GM21381 (cell line): ENCODE results near the gene BRAF.
"Not testable (repeated sequence)": the region's sequence is repeated elsewhere in the genome, so short reads cannot be mapped to it uniquely, and the experiment has no call there.

Experiments
- ATAC-seq: cut with Tn5 transposase; IDR thresholded peaks from one replicate; pipeline ENCODE4 v1.9.1; 2021; ENCODE audit warnings: mild to moderate bottlenecking, moderate library complexity; ENCODE audit not compliant: unreplicated experiment

BRAF gene

GRCh38 chr7:140920745-140921144, 4.0 kb downstream of the BRAF start:
- no peak for ATAC-seq

DNA sequence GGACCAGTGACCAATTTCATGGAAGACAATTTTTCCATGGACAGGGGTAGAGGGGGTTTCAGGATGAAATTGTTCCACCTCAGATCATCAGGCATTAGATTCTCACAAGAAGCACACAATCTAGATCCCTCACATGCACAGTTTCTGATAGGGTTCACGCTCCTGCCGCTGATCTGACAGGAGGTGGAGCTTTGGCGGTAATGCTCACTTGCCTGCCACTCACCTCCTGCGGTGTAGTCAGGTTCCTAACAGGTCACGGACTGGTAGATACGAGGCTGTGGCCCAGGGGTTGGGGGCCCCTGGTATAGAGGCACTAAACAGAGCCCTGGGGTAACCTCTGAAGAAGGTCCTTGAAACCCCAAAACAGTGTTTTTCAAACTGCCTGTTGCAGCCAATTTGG, 6.5 kb downstream of the BRAF start:
- ATAC-seq = no peak

GRCh38 chr7:140917258-140917657, 7.5 kb downstream of the BRAF start:
- ATAC-seq = no peak

- ATAC-seq = no peak
Observed at GRCh38 chr7:140915935-140916555, 8.7 kb downstream of the BRAF start.

- ATAC-seq = no peak
Observed at GRCh38 chr7:140914083-140914482, 10.6 kb downstream of the BRAF start.

- not testable (repeated sequence) for ATAC-seq
Observed at GRCh38 chr7:140913596-140913928, 11.2 kb downstream of the BRAF start.

DNA sequence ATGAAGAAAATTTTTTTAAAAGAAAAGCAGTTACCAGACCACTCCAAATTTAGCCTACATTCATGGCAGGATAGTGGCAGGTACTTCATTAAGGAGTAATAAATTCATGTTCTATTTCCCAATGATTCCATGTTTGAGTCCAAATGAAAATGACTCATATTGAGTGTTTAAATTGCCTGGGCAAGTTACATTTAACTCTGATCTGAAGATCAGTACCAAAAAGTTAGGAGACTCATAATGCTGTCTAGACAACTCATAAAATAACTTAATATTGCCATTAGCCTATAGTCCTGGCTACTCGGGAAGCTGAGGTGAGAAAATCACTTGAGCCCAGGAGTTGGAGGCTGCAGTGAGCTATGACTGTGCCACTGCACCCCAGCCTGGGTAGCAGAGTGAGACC, 13.0 kb downstream of the BRAF start:
- ATAC-seq = no peak

DNA sequence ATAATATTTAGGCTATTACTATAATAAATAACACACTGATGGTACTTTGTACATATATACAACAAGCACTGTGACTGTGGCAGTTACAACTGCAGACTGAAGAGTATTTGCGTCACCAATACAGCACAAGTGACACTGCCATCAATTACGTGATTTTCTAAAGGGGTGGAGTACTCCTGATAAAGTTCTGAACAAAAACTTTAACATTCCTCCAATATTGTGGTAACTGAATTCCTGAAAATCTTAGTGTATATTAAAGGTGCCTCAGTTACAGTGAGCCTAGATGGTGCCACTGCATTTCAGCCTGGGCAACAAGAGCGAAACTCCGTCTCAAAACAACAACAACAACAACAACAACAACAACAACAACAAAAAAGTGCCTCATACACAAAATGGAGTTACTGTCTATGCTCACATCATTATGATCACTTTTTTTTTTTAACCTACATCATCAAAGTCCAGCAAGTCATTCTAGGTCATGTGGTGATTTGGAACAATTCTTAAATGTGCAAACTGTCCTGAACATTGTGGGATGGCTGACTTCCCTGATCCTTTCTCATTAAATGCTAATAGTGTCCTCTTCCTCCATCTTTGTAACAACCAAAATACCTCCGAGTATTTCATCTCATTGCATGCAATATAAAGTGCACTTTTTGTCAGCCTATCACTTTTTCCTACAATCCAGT, 15.1 kb downstream of the BRAF start:
- ATAC-seq = no peak

DNA sequence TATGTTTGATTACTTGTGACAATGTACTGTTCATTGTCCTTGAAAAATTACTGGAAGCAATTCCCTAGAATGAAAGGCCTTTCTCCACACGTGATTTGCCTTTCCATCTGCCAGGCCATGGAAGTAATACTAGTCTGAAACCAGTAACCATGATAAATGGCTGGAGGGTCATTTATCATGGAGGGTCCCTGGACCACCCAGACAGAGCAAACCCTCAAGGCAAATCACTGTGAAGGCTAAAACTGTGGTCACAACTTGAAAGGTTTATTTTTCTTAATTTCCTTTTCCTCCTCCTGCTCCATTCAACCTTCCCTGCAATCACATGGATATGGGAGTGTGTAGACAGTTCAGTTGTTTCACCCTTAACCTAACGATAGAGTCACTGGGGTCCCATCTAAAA, 16.4 kb downstream of the BRAF start:
- ATAC-seq = no peak

GRCh38 chr7:140903741-140904480, 20.8 kb downstream of the BRAF start:
- no peak for ATAC-seq

GRCh38 chr7:140902303-140902953, 22.3 kb downstream of the BRAF start:
- peak; percentile 70 for ATAC-seq

DNA sequence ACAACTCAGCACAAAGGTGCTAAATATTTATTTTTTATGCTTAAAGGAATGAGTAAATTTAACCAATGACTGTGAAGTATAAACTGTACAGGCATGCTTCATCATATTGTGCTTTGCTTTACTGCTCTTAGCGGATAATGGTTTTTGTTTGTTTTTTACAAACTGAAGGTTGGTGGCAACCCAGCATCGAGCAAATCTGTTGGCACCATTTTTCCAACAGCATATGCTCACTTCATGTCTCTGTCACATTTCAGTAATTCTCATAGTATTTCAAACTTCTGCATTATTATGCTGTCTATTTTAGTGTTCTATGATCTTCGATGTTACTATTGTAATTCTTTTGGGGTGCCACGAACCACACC, 22.8 kb downstream of the BRAF start:
- no peak for ATAC-seq

DNA sequence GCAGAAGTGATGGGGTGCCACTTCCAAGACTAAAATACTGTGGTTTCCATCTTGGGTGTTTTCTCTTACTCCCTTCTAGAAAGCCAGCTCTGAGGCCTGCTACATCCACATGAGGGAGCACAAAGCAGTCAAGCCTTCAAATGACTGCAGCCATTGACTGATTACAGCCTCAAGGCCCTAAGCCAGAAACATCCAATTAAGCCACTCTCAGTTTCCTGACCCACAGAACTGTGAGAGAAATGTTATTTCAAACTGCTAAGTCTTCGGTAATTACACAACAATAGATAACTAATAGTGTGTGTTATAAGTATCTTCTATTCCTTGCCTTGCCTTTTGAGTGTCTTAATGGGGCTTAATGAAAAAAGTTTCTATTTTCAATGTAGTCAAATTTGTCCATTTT, 24.8 kb downstream of the BRAF start:
- no peak for ATAC-seq

- ATAC-seq = no peak
Observed at GRCh38 chr7:140898786-140899536, 25.8 kb downstream of the BRAF start.

- ATAC-seq = no peak
Observed at GRCh38 chr7:140896996-140897395, 27.7 kb downstream of the BRAF start.

DNA sequence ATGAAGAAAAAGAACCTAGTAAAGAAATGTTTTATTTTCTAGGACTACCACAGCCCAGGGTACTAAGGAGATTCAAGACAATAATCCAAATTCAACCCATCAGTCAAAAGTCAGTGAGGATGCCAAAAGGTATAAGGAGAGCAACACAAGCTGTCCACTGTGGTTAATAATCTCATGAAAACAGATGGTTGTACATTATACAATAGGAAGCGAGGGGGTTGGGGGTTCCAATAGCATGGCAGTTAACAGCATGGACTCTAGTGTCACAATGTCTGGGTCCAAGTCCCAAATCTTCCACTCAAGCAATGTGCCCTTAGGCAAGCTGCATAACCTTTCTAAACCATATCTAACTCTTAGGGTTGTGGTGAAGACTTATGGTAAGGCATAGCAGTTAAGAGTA, 35.1 kb downstream of the BRAF start:
- ATAC-seq = peak; percentile 56

GRCh38 chr7:140889150-140889549, 35.6 kb downstream of the BRAF start:
- ATAC-seq = no peak

DNA sequence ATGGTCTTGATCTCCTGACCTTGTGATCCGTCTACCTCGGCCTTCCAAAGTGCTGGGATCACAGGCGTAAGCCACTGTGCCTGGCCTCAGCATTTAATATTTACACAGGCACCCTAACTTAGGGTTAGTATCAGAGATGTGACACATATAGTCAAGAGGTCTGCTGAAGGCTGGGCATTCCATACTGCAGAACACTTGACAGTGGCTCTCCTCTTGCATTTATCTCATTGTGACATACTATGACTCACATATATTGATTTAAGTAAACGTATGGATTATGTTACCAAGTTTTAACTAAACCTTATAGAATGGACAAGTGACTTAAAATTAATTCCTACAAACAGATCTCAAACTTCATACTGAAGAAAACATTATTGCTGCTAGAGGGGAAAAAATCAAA, 36.6 kb downstream of the BRAF start:
- no peak for ATAC-seq

- ATAC-seq = no peak
Observed at GRCh38 chr7:140885735-140886334, 38.9 kb downstream of the BRAF start.

- no peak for ATAC-seq
Observed at GRCh38 chr7:140883378-140883777, 41.4 kb downstream of the BRAF start.

GRCh38 chr7:140882834-140883233, 41.9 kb downstream of the BRAF start:
- not testable (repeated sequence) for ATAC-seq
